ENCODE results near the gene PSMD3. TPM values are rescaled to one million over a fixed set of nuclear protein-coding genes. Genes with fewer than 3 reads are reported as not detected.

Gene PSMD3
- total and polyA plus RNA-seq, 5 donors: 80.0 to 85.8 (median 81.6) TPM

GRCh38 chr17:40032322-40033320, 52.0 kb downstream of the PSMD3 start:
- no peaks in the 10 kb centered on the region for H3K4me1 ChIP-seq (ENCODE audit: control insufficient read depth, insufficient read depth, low read length)
- DNase-seq (peak in 1 of 3 donors; percentile 65), ATAC-seq (peak in 1 of 2 donors; percentile 35)
- intact Hi-C loops (cut with DNase I): loop anchor here in 1 of 4 donors (10.0 kb wide), 1 partner anchor 252 kb away; the partner anchor contains the start of gene CDC6
- no peak overlapping the region for H3K4me3 ChIP-seq (ENCODE audit: low read length)
- no peak overlapping the region for H3K27ac ChIP-seq (ENCODE audit: low read length)
- H3K27me3 ChIP-seq (ENCODE audit: control insufficient read depth, insufficient read depth): no peaks in the 10 kb centered on the region
- no peaks in the 10 kb centered on the region for H3K9me3 ChIP-seq (ENCODE audit: control insufficient read depth, low read length)
- WGBS: 88% methylated on average over 23 of the region's 23 CpGs

GRCh38 chr17:40033339-40033738, 52.7 kb downstream of the PSMD3 start:
- H3K4me3 ChIP-seq (ENCODE audit: low read length): no peak overlapping the region
- no peaks in the 10 kb centered on the region for H3K27me3 ChIP-seq (ENCODE audit: control insufficient read depth, insufficient read depth)
- ATAC-seq (no peak), DNase-seq (no peak)
- no peak overlapping the region for H3K27ac ChIP-seq (ENCODE audit: low read length)
- 89% methylated on average over 8 of the region's 8 CpGs for WGBS
- H3K4me1 ChIP-seq (ENCODE audit: control insufficient read depth, insufficient read depth, low read length): no peaks in the 10 kb centered on the region
- intact Hi-C loops (cut with DNase I): loop anchor here in 1 of 4 donors (10.0 kb wide), 1 partner anchor 251 kb away; the partner anchor contains the start of gene CDC6
- H3K9me3 ChIP-seq (ENCODE audit: control insufficient read depth, low read length): no peaks in the 10 kb centered on the region

- Histone ChIP-seq H3K4me1 (ENCODE audit: control insufficient read depth, insufficient read depth, low read length) (peaks cover 3% of the 10 kb centered on the region), H3K27me3 (ENCODE audit: control insufficient read depth, insufficient read depth) (no peaks in the 10 kb centered on the region), H3K4me3 (ENCODE audit: low read length) (no peak overlapping the region), H3K27ac (ENCODE audit: low read length) (no peak overlapping the region), H3K9me3 (ENCODE audit: control insufficient read depth, low read length) (no peaks in the 10 kb centered on the region)
- ATAC-seq: no peak
- WGBS: 72% methylated on average over 8 of the region's 8 CpGs
- no peak for DNase-seq
- intact Hi-C loops (cut with DNase I): loop anchor here in 1 of 4 donors (10.0 kb wide), 1 partner anchor 250 kb away; the partner anchor contains the start of gene CDC6
Measured at GRCh38 chr17:40034426-40035161, 54.0 kb downstream of the PSMD3 start.

GRCh38 chr17:40035162-40035559, 54.6 kb downstream of the PSMD3 start:
- DNase-seq: peak in 2 of 3 donors; percentile 63 to 68
- Histone ChIP-seq H3K4me3 (ENCODE audit: low read length) (no peak overlapping the region), H3K4me1 (ENCODE audit: control insufficient read depth, insufficient read depth, low read length) (peaks cover 3% of the 10 kb centered on the region), H3K27me3 (ENCODE audit: control insufficient read depth, insufficient read depth) (no peaks in the 10 kb centered on the region), H3K27ac (ENCODE audit: low read length) (no peak overlapping the region), H3K9me3 (ENCODE audit: control insufficient read depth, low read length) (no peaks in the 10 kb centered on the region)
- intact Hi-C loops (cut with DNase I): loop anchor here in 1 of 4 donors (10.0 kb wide), 1 partner anchor 250 kb away; the partner anchor contains the start of gene CDC6
- no peak for ATAC-seq
- 36% methylated on average over 12 of the region's 12 CpGs for WGBS

- peak; percentile 77 to 88 (median 86) for DNase-seq
- Histone ChIP-seq H3K27ac (ENCODE audit: low read length) (peak overlapping the region; percentile 87), H3K4me3 (ENCODE audit: low read length) (no peak overlapping the region), H3K4me1 (ENCODE audit: control insufficient read depth, insufficient read depth, low read length) (peaks cover 3% of the 10 kb centered on the region), H3K27me3 (ENCODE audit: control insufficient read depth, insufficient read depth) (no peaks in the 10 kb centered on the region), H3K9me3 (ENCODE audit: control insufficient read depth, low read length) (no peaks in the 10 kb centered on the region)
- 20% methylated on average over 11 of the region's 11 CpGs for WGBS
- ATAC-seq: peak; percentile 92 to 96
- intact Hi-C loops (cut with DNase I): loop anchor here in 1 of 4 donors (10.0 kb wide), 1 partner anchor 246 kb away; the partner anchor contains the start of gene CDC6
Measured at GRCh38 chr17:40038882-40039513, 58.4 kb downstream of the PSMD3 start.

- no peak for DNase-seq
- H3K27me3 ChIP-seq (ENCODE audit: control insufficient read depth, insufficient read depth): no peaks in the 10 kb centered on the region
- 96% methylated on average over 2 of the region's 2 CpGs for WGBS
- H3K4me1 ChIP-seq (ENCODE audit: control insufficient read depth, insufficient read depth, low read length): peaks cover 3% of the 10 kb centered on the region
- ATAC-seq: no peak
- intact Hi-C loops (cut with DNase I): loop anchor here in 1 of 4 donors (5.0 kb wide), 1 partner anchor 46 kb away; no protein-coding TSS in a partner anchor
- no peaks in the 10 kb centered on the region for H3K9me3 ChIP-seq (ENCODE audit: control insufficient read depth, low read length)
- no peak overlapping the region for H3K4me3 ChIP-seq (ENCODE audit: low read length)
- H3K27ac ChIP-seq (ENCODE audit: low read length): no peak overlapping the region
Measured at GRCh38 chr17:40041196-40041595, 60.6 kb downstream of the PSMD3 start.

Small RNA genes within 50 kb of the gene (microRNA-seq; reads per million reads assigned to microRNA genes)
- gene MIR6884: 0 reads per million in 2 donors

Other genes starting within 250 kb of the PSMD3 start
- 1 to 10 TPM in 3 of 4 donors, under 1 TPM in 1; 0.39 to 2.7 (median 1.6) TPM for gene GRB7, start 242.9 kb upstream of the PSMD3 start, total RNA-seq
- 0.70 TPM for gene GRB7, start 242.9 kb upstream of the PSMD3 start, polyA plus RNA-seq
- 1 to 10 TPM in 1 of 4 donors, under 1 TPM in 3; 0.28 to 1.3 (median 0.71) TPM for gene IKZF3, start 116.5 kb upstream of the PSMD3 start, total RNA-seq
- gene IKZF3, start 116.5 kb upstream of the PSMD3 start, polyA plus RNA-seq: 0.14 TPM
- not detected for gene ZPBP2, start 112.6 kb upstream of the PSMD3 start, total RNA-seq
- not detected for gene ZPBP2, start 112.6 kb upstream of the PSMD3 start, polyA plus RNA-seq
- gene GSDMB, start 62.2 kb upstream of the PSMD3 start, total RNA-seq: 1 to 10 TPM; 1.9 to 2.9 (median 2.4) TPM
- 1.8 TPM for gene GSDMB, start 62.2 kb upstream of the PSMD3 start, polyA plus RNA-seq
- gene ORMDL3, start 53.2 kb upstream of the PSMD3 start, total RNA-seq: 10 to 100 TPM; 37.0 to 42.3 (median 39.3) TPM
- gene ORMDL3, start 53.2 kb upstream of the PSMD3 start, polyA plus RNA-seq: 46.6 TPM
- gene LRRC3C, start 53.1 kb upstream of the PSMD3 start, total RNA-seq: not detected
- not detected for gene LRRC3C, start 53.1 kb upstream of the PSMD3 start, polyA plus RNA-seq
- under 1 TPM in 3 of 4 donors, not detected in 1; 0.29 to 0.97 (median 0.53) TPM for gene GSDMA, start 17.8 kb upstream of the PSMD3 start, total RNA-seq
- gene GSDMA, start 17.8 kb upstream of the PSMD3 start, polyA plus RNA-seq: not detected
- gene CSF3, start 34.6 kb downstream of the PSMD3 start, total RNA-seq: under 1 TPM in 2 of 4 donors, not detected in 2; 0.40 to 0.58 TPM
- 0.97 TPM for gene CSF3, start 34.6 kb downstream of the PSMD3 start, polyA plus RNA-seq
- 10 to 100 TPM; 54.3 to 60.5 (median 54.7) TPM for gene MED24, start 73.6 kb downstream of the PSMD3 start, total RNA-seq
- gene MED24, start 73.6 kb downstream of the PSMD3 start, polyA plus RNA-seq: 45.1 TPM
- gene THRA, start 82.2 kb downstream of the PSMD3 start, total RNA-seq: 10 to 100 TPM; 80.6 to 99.5 (median 95.9) TPM
- gene THRA, start 82.2 kb downstream of the PSMD3 start, polyA plus RNA-seq: 73.3 TPM
- 10 to 100 TPM; 10.2 to 25.1 (median 18.8) TPM for gene NR1D1, start 119.8 kb downstream of the PSMD3 start, total RNA-seq
- 12.3 TPM for gene NR1D1, start 119.8 kb downstream of the PSMD3 start, polyA plus RNA-seq
- 10 to 100 TPM; 53.6 to 57.3 (median 55.2) TPM for gene MSL1, start 141.2 kb downstream of the PSMD3 start, total RNA-seq
- 44.8 TPM for gene MSL1, start 141.2 kb downstream of the PSMD3 start, polyA plus RNA-seq
- 10 to 100 TPM; 50.2 to 56.7 (median 50.7) TPM for gene CASC3, start 159.7 kb downstream of the PSMD3 start, total RNA-seq
- gene CASC3, start 159.7 kb downstream of the PSMD3 start, polyA plus RNA-seq: 23.4 TPM
- 1 to 10 TPM; 2.7 to 5.6 (median 4.1) TPM for gene RAPGEFL1, start 196.7 kb downstream of the PSMD3 start, total RNA-seq
- gene RAPGEFL1, start 196.7 kb downstream of the PSMD3 start, polyA plus RNA-seq: 3.8 TPM
- 10 to 100 TPM; 11.1 to 14.6 (median 13.5) TPM for gene WIPF2, start 238.5 kb downstream of the PSMD3 start, total RNA-seq
- gene WIPF2, start 238.5 kb downstream of the PSMD3 start, polyA plus RNA-seq: 8.2 TPM